Smooth muscle cell of bladder (primary cell): ENCODE results near the gene KCNN3. TPM values are rescaled to one million over a fixed set of nuclear protein-coding genes. Genes with fewer than 3 reads are reported as not detected.

ENCODE experiments used
- total RNA-seq: library from RNA; depleted of rRNA; stranded (reverse); fragments of >200 nt; gene quantifications from 2 replicates; pipeline ENCODE4 v1.2.3, GENCODE V29; 2014

The KCNN3 gene
- total RNA-seq, result under 0.01 and 0.18 TPM in 2 replicates

GRCh38 chr1:154870115-154870571 lies at the start of gene KCNN3:
Gene KCNN3, minus strand, starts transcription at chr1:154870281. Its CDS starts 317 bp downstream, at chr1:154869964.

Other genes with a start within 250 kb of the KCNN3 start
- 5.1 and 5.5 TPM in 2 replicates for gene PMVK, start 66.4 kb upstream of the KCNN3 start, total RNA-seq
- gene PBXIP1, start 85.8 kb upstream of the KCNN3 start, total RNA-seq, result 97.0 and 105 TPM in 2 replicates
- 13.1 and 15.1 TPM in 2 replicates for gene PYGO2, start 91.5 kb upstream of the KCNN3 start, total RNA-seq
- gene SHC1, start 100.5 kb upstream of the KCNN3 start, total RNA-seq, result 180 and 202 TPM in 2 replicates
- 17.4 and 25.2 TPM in 2 replicates for gene CKS1B, start 104.4 kb upstream of the KCNN3 start, total RNA-seq
- gene FLAD1, start 113.1 kb upstream of the KCNN3 start, total RNA-seq, result 17.2 and 18.7 TPM in 2 replicates
- gene LENEP, start 123.3 kb upstream of the KCNN3 start, total RNA-seq, result 0.18 and 0.28 TPM in 2 replicates
- gene ZBTB7B, start 132.5 kb upstream of the KCNN3 start, total RNA-seq, result 9.1 and 10.8 TPM in 2 replicates
- gene DCST2, start 163.5 kb upstream of the KCNN3 start, total RNA-seq, result under 0.01 TPM in 2 replicates
- not detected in 2 replicates for gene DCST1, start 163.5 kb upstream of the KCNN3 start, total RNA-seq
- gene ADAM15, start 181.0 kb upstream of the KCNN3 start, total RNA-seq, result 46.2 and 70.4 TPM in 2 replicates
- gene EFNA4, start 193.5 kb upstream of the KCNN3 start, total RNA-seq, result 3.7 and 4.0 TPM in 2 replicates
- gene EFNA3, start 208.6 kb upstream of the KCNN3 start, total RNA-seq, result 0.14 and 0.83 TPM in 2 replicates